ENCODE data around the gene HYAL3.

DNA sequence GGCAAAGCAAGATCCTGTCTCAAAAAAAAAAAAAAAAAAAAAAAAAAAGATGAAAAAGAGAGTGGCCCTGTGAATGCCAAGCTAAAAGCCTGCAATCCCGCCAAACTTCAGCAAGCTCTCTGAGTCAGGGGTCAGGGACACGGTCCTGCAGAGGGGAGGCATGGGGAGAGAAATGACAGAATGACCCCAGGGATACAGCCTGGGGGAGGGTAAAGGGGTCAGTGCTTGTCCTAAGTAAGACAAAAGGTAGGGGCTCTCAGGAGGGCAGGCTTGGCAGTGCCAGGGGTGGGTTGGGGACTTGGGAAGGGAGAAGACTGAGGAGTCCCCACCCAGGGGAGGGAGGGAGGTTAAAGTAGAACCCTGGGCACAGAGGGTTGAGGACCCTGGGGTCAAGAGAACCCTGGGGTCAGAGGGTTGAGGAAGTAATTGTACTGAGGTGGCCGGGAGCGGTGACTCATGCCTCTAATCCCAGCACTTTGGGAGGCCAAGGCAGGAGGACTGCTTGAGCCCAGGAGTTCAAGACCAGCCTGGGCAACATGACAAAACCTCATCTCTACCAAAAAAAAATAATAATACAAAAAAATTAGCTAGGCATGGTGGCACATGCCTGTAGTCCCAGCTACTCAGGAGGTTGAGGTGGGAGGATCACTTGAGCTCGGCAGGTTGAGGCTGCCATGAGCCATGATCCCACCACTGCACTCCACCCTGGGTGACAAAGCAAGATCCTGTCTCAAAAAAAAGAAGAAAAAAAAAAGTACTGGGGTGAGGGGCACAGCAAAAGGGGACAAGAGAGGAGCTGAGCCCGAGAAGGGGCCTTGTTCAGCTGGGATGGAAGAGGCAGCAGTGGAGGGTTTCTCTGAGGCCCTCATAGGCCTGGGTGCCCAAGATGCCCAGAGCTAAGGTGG is 35.5 kb downstream of the HYAL3 start:
- TF ChIP-seq, protein P1, sequence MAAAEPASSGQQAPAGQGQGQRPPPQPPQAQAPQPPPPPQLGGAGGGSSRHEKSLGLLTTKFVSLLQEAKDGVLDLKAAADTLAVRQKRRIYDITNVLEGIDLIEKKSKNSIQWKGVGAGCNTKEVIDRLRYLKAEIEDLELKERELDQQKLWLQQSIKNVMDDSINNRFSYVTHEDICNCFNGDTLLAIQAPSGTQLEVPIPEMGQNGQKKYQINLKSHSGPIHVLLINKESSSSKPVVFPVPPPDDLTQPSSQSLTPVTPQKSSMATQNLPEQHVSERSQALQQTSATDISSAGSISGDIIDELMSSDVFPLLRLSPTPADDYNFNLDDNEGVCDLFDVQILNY (CRISPR knock-in tag; IDR thresholded peaks at IDR 0.05) = no peak
- TF ChIP-seq, protein P2, sequence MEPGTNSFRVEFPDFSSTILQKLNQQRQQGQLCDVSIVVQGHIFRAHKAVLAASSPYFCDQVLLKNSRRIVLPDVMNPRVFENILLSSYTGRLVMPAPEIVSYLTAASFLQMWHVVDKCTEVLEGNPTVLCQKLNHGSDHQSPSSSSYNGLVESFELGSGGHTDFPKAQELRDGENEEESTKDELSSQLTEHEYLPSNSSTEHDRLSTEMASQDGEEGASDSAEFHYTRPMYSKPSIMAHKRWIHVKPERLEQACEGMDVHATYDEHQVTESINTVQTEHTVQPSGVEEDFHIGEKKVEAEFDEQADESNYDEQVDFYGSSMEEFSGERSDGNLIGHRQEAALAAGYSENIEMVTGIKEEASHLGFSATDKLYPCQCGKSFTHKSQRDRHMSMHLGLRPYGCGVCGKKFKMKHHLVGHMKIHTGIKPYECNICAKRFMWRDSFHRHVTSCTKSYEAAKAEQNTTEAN (CRISPR knock-in tag; IDR thresholded peaks at IDR 0.05) = no peak
- TF ChIP-seq, protein P3, sequence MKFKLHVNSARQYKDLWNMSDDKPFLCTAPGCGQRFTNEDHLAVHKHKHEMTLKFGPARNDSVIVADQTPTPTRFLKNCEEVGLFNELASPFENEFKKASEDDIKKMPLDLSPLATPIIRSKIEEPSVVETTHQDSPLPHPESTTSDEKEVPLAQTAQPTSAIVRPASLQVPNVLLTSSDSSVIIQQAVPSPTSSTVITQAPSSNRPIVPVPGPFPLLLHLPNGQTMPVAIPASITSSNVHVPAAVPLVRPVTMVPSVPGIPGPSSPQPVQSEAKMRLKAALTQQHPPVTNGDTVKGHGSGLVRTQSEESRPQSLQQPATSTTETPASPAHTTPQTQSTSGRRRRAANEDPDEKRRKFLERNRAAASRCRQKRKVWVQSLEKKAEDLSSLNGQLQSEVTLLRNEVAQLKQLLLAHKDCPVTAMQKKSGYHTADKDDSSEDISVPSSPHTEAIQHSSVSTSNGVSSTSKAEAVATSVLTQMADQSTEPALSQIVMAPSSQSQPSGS (CRISPR knock-in tag; IDR thresholded peaks at IDR 0.05; ENCODE audit: borderline replicate concordance, low read depth) = no peak
- TF ChIP-seq, protein P4, sequence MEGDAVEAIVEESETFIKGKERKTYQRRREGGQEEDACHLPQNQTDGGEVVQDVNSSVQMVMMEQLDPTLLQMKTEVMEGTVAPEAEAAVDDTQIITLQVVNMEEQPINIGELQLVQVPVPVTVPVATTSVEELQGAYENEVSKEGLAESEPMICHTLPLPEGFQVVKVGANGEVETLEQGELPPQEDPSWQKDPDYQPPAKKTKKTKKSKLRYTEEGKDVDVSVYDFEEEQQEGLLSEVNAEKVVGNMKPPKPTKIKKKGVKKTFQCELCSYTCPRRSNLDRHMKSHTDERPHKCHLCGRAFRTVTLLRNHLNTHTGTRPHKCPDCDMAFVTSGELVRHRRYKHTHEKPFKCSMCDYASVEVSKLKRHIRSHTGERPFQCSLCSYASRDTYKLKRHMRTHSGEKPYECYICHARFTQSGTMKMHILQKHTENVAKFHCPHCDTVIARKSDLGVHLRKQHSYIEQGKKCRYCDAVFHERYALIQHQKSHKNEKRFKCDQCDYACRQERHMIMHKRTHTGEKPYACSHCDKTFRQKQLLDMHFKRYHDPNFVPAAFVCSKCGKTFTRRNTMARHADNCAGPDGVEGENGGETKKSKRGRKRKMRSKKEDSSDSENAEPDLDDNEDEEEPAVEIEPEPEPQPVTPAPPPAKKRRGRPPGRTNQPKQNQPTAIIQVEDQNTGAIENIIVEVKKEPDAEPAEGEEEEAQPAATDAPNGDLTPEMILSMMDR (IDR thresholded peaks at IDR 0.05) = no peak
- TF ChIP-seq TEAD4 (CRISPR knock-in tag; IDR thresholded peaks at IDR 0.05) = no peak
- no peak for TF ChIP-seq NFYB (CRISPR knock-in tag; conservative IDR thresholded peaks at IDR 0.05; ENCODE audit: low read depth)
- TF ChIP-seq CREB1 (CRISPR knock-in tag; IDR thresholded peaks at IDR 0.05) = no peak
- no peak for TF ChIP-seq SP1 (CRISPR knock-in tag; conservative IDR thresholded peaks at IDR 0.05)
- TF ChIP-seq ZNF121 (CRISPR knock-in tag; IDR thresholded peaks at IDR 0.05) = no peak
